Neural crest cell (in vitro differentiated cells): ENCODE data around the gene TNRC6C. TPM values are rescaled to one million over a fixed set of nuclear protein-coding genes. Genes with fewer than 3 reads are reported as not detected.

ENCODE experiments used
- DNase-seq: peaks from one replicate; pipeline ENCODE4 v3.0.0; 2021; ENCODE audit warnings: low read depth, mixed read lengths, low spot score
- H3K27ac Mint-ChIP-seq: one replicate; pipeline ENCODE4 v1.8.0; 2021; ENCODE audit warnings: mild to moderate bottlenecking, mixed read lengths; ENCODE audit not compliant: unreplicated experiment
- H3K27me3 Mint-ChIP-seq: 2 replicates; pipeline ENCODE4 v1.8.0; 2021; ENCODE audit warnings: low read depth, mild to moderate bottlenecking, mixed read lengths
- H3K36me3 Mint-ChIP-seq: 2 replicates; pipeline ENCODE4 v1.8.0; 2021; ENCODE audit warnings: low read depth, mild to moderate bottlenecking, mixed read lengths
- H3K4me1 Mint-ChIP-seq: 2 replicates; pipeline ENCODE4 v1.8.0; 2021; ENCODE audit warnings: mixed read lengths
- H3K4me3 Mint-ChIP-seq: one replicate; pipeline ENCODE4 v1.8.0; 2021; ENCODE audit warnings: mild to moderate bottlenecking, mixed read lengths
- H3K9me3 Mint-ChIP-seq: 2 replicates; pipeline ENCODE4 v1.8.0; 2021; ENCODE audit warnings: mixed read lengths
- long read RNA-seq: library from polyadenylated mRNA; unstranded; transcript quantifications from one replicate; pipeline ENCODE4 v2.0.0, GENCODE V29; 2020
- total RNA-seq: library from RNA; stranded (reverse); gene quantifications from 2 replicates; pipeline ENCODE4 v1.2.1, GENCODE V29; 2021
- TF ChIP-seq, protein P1 (sequence below): fragments of 200-600 bp; sonication (generic); conservative IDR thresholded peaks from 2 replicates; pipeline ENCODE4 v1.5.0; 2021; ENCODE audit warnings: antibody characterized with exemption, mild to moderate bottlenecking

TNRC6C gene, protein sequence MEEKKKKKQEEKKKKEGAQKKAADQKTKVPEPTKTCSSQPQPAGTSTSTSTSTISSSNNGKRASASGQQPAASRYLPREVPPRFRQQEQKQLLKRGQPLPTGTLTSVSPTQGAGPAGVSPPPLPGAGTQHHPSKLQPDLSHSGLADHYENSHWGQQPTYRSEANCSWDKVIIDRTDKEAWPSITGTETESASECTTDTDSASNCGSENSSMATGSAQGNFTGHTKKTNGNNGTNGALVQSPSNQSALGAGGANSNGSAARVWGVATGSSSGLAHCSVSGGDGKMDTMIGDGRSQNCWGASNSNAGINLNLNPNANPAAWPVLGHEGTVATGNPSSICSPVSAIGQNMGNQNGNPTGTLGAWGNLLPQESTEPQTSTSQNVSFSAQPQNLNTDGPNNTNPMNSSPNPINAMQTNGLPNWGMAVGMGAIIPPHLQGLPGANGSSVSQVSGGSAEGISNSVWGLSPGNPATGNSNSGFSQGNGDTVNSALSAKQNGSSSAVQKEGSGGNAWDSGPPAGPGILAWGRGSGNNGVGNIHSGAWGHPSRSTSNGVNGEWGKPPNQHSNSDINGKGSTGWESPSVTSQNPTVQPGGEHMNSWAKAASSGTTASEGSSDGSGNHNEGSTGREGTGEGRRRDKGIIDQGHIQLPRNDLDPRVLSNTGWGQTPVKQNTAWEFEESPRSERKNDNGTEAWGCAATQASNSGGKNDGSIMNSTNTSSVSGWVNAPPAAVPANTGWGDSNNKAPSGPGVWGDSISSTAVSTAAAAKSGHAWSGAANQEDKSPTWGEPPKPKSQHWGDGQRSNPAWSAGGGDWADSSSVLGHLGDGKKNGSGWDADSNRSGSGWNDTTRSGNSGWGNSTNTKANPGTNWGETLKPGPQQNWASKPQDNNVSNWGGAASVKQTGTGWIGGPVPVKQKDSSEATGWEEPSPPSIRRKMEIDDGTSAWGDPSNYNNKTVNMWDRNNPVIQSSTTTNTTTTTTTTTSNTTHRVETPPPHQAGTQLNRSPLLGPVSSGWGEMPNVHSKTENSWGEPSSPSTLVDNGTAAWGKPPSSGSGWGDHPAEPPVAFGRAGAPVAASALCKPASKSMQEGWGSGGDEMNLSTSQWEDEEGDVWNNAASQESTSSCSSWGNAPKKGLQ (N-terminal part only)
- 31.6 and 40.5 TPM in 2 replicates for total RNA-seq
- long read RNA-seq, partial matches to known transcripts, result 7 of 11 reads
- long read RNA-seq, other reads (novel, unspliced or antisense), result 4 of 11 reads

DNA sequence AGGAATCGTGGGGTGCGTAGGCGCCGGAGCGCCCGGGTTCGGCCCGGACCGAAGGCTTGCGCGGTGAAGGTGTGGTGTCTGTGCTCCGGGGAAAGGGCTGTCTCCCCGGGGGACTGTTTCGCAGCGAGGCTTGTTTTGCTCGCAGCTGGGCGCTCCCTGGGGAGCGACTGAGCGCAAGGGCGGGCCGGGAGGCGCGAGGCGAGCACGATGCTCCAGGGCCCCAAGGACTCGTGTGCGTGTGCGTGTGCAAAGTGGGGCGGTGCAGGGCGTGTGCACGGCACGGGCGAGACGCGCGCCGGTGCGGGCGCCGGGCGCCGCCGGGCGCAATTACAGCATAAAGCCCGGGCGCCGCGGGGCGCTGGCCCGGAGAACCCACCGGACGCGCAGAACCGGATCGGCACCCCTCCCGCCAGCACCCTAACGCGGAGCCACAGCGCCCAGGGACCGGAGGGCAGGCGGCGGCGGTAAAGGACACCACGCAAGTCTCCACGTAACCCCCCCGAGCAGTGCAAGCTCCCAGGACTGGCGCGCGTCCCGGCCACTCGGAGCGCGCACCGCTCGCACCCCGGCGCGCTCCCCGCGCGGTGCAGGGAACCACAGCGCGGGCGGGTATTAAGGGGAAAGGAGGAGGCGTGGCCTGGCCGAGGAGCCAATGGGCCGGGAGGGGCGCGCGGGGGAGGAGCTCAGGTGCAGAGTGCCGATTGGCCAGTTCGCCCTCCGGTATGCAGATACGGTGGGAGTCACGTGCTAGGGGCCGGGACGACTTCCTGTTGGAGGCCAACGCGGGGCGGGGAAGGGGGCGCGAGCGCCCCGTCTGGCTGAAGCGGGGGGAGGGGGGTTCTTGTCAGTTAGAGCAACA is at the start of gene TNRC6C:
Gene TNRC6C (plus strand): TSS at position 847 of the 859 bp plus-strand sequence. CDS start 45,504 bp downstream, outside the sequence.
- peak; percentile 98 for DNase-seq
- no peaks in the 10 kb centered on the region for H3K36me3 Mint-ChIP-seq
- H3K27me3 Mint-ChIP-seq, result peaks cover 39% of the 10 kb centered on the region
- H3K9me3 Mint-ChIP-seq, result no peaks in the 10 kb centered on the region
- H3K27ac Mint-ChIP-seq, result peak within 1 kb of the TSS; percentile 58
- peaks cover 28% of the 10 kb centered on the region for H3K4me1 Mint-ChIP-seq
- TF ChIP-seq, protein P1, sequence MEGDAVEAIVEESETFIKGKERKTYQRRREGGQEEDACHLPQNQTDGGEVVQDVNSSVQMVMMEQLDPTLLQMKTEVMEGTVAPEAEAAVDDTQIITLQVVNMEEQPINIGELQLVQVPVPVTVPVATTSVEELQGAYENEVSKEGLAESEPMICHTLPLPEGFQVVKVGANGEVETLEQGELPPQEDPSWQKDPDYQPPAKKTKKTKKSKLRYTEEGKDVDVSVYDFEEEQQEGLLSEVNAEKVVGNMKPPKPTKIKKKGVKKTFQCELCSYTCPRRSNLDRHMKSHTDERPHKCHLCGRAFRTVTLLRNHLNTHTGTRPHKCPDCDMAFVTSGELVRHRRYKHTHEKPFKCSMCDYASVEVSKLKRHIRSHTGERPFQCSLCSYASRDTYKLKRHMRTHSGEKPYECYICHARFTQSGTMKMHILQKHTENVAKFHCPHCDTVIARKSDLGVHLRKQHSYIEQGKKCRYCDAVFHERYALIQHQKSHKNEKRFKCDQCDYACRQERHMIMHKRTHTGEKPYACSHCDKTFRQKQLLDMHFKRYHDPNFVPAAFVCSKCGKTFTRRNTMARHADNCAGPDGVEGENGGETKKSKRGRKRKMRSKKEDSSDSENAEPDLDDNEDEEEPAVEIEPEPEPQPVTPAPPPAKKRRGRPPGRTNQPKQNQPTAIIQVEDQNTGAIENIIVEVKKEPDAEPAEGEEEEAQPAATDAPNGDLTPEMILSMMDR, result no peak
- H3K4me3 Mint-ChIP-seq, result peak within 1 kb of the TSS; percentile 97

DNA sequence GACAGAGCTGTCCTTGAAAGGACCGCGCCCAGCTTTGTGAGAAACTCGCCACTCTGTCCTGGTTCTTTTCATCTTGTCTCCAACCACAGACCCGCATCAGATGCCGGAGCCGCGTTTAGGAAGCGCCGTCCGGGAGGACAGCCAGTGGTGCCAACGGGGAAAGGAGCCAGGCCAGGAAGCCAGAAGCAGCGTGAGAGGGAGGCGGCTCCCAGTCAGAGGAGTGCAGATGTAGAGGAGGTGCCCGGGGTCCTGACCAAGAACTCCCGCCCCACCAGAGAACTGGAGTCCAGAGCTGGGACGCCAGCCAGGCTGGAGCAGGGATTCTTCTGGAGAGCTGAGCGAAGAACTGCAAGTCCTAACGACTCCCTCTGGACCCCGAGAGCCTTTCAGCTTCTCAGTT is 49.3 kb upstream of the TNRC6C start:
- Mint-ChIP-seq H3K36me3 (no peaks in the 10 kb centered on the region), H3K27me3 (peaks cover 13% of the 10 kb centered on the region), H3K27ac (no peak overlapping the region), H3K4me3 (no peak overlapping the region), H3K9me3 (peaks cover 8% of the 10 kb centered on the region), H3K4me1 (no peaks in the 10 kb centered on the region)
- TF ChIP-seq, protein P1, result no peak
- DNase-seq, result no peak

DNA sequence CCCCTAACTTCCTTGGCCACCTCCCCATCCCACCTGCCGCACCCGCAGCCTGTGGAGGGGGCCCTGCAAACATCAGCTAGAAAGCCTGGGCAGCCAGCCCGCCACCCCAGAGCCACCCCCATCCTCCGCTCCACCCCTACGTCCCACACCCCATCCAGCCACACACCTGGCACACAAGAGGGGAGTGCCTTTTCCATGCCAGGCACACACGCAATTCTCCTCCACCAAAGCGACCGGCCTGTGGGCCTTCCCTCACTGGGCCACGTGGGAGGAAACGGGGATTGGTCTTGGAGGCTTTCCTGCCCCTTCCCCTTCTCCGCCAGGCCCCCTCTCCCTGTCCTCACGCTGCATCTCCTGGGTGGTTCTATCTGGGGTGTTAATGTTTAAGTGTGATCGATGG is 48.7 kb upstream of the TNRC6C start:
- H3K27me3 Mint-ChIP-seq, result peaks cover 18% of the 10 kb centered on the region
- H3K36me3 Mint-ChIP-seq, result no peaks in the 10 kb centered on the region
- H3K27ac Mint-ChIP-seq, result no peak overlapping the region
- DNase-seq, result no peak
- peaks cover 8% of the 10 kb centered on the region for H3K9me3 Mint-ChIP-seq
- H3K4me3 Mint-ChIP-seq, result no peak overlapping the region
- H3K4me1 Mint-ChIP-seq, result no peaks in the 10 kb centered on the region
- TF ChIP-seq, protein P1, result no peak

DNA sequence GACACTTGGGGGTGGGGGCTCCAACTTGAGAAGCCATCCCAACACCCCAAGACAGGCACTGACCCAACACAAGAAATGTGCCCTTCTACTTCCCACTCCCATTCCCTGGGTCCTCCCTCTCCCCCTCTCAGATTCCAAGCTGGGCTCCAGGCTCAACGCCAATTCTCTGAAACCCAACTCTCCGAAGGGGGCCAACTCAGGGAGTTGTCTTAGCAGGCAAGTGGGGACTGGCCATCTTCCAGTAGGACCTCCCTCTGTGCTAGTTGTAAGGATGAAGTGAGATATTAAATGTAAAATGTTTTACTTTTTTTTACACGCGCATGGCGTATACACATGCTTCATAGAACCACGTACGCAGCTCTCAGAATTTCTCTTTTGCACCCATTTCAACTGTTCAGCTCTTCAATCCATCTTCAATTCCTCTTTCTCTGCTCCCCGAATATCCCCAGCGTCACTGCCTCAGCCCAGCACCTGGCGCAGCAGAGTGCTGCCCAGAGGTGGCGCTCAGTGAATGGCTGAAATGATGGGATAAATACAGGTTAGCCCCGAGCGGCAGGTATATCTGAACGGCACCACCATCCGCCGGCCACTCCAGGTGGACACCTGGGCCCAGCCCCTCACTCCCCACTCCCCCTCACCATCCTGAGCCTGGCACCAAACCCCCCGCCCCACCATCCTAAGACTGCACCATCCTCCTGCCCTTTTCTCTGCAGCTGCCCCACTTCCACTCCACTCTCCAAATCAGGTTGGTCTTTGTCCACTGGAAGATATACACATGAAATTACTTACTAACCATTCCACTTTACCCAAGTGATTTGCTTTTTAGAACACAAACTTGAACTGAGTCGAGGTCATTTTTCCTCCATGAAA is 43.9 kb upstream of the TNRC6C start:
- peaks cover 4% of the 10 kb centered on the region for H3K36me3 Mint-ChIP-seq
- no peak overlapping the region for H3K27ac Mint-ChIP-seq
- H3K9me3 Mint-ChIP-seq, result peaks cover 15% of the 10 kb centered on the region
- H3K27me3 Mint-ChIP-seq, result peaks cover 48% of the 10 kb centered on the region
- H3K4me1 Mint-ChIP-seq, result peaks cover 13% of the 10 kb centered on the region
- TF ChIP-seq, protein P1, result no peak
- DNase-seq, result no peak
- no peak overlapping the region for H3K4me3 Mint-ChIP-seq
